A549 (cell line): ENCODE measurements around the gene UFC1. TPM values are rescaled to one million over a fixed set of nuclear protein-coding genes. Genes with fewer than 3 reads are reported as not detected.

Experiments
- ATAC-seq, 2 experiments: fragments of 200-7000 bp in 1 of 2; fragments of >200 bp in 1 of 2; cut with Nextera tagmentation in 1 of 2; cut with Tn5 transposase in 1 of 2; 3 replicates each; pipeline versions ENCODE4 v1.8.0 to v1.9.1; 2018 to 2020; ENCODE audit warnings: mild to moderate bottlenecking in 1 of 2, moderate library complexity in 1 of 2
- CTCF ChIA-PET: fragments of 300-600 bp; sonication (Branson Sonifier 250); formaldehyde crosslinking; extraction: SDS; loops from one replicate; lab custom pipeline; 2021; ENCODE audit warnings: antibody characterized with exemption, inconsistent platforms; lab: Yijun Ruan, JAX
- POLR2A ChIA-PET: fragments of 350-600 bp; formaldehyde crosslinking; extraction: SDS; loops from one replicate; lab custom pipeline; 2021; ENCODE audit warnings: antibody characterized with exemption, inconsistent platforms; lab: Yijun Ruan, JAX
- DNase-seq, 2 experiments: peaks; one replicate each; pipeline versions ENCODE4 v3.0.0 to v3.0.0-alpha.2; 2011 to 2016; ENCODE audit warnings: low read depth in 1 of 2, low spot score in 1 of 2
- FAIRE-seq: peaks from 2 replicates; lab custom pipeline; 2011; peaks lifted over from hg19 to GRCh38; lab: Jason Lieb, UNC
- H3K27ac ChIP-seq, 2 experiments: fragments of >200 bp; sonication (Bioruptor Twin); formaldehyde crosslinking; 3 replicates each; pipeline ENCODE4 v1.5.1; 2016 to 2017
- H3K4me1 ChIP-seq: fragments of >200 bp; sonication (Bioruptor Twin); formaldehyde crosslinking; 3 replicates; pipeline ENCODE4 v1.6.1; 2016
- H3K4me2 ChIP-seq: fragments of >200 bp; sonication (Bioruptor Twin); formaldehyde crosslinking; 3 replicates; pipeline ENCODE4 v1.6.1; 2016
- H3K4me3 ChIP-seq: fragments of >200 bp; sonication (Bioruptor Twin); formaldehyde crosslinking; 3 replicates; pipeline ENCODE4 v1.5.1; 2016
- H3K9me3 ChIP-seq: fragments of >200 bp; sonication (Bioruptor Twin); formaldehyde crosslinking; 3 replicates; pipeline ENCODE4 v1.6.1; 2016
- ATOH8 ChIP-seq: fragments of 250-450 bp; sonication (Bioruptor Pico); IDR thresholded peaks from 2 replicates; pipeline ENCODE4 v1.5.0; 2020; ENCODE audit warnings: low read depth, mild to moderate bottlenecking, moderate library complexity
- CEBPB ChIP-seq, 2 experiments: fragments of >200 bp in 1 of 2; sonication (Bioruptor Twin) in 1 of 2; formaldehyde crosslinking in 1 of 2; IDR thresholded peaks; 2 replicates each; pipeline ENCODE4 v1.6.1; 2012 to 2016
- ELK1 ChIP-seq: fragments of 150-350 bp; IDR thresholded peaks from 2 replicates; pipeline ENCODE4 v1.6.1; 2014; ENCODE audit warnings: low read depth, mild to moderate bottlenecking, low read length
- ESRRA ChIP-seq: fragments of 150-350 bp; IDR thresholded peaks from 2 replicates; pipeline ENCODE4 v1.6.1; 2014; ENCODE audit warnings: mild to moderate bottlenecking, low read length, borderline replicate concordance
- HMGXB4 ChIP-seq: fragments of 250-450 bp; sonication (Bioruptor Pico); IDR thresholded peaks from 2 replicates; pipeline ENCODE4 v1.5.0; 2021; ENCODE audit warnings: mild to moderate bottlenecking, moderate library complexity, borderline replicate concordance
- JUN ChIP-seq, 2 experiments: fragments of >200 bp; sonication (Bioruptor Twin); formaldehyde crosslinking; IDR thresholded peaks; 2 replicates in 1 of 2; 3 replicates in 1 of 2; pipeline ENCODE4 v1.6.1; 2016 to 2017
- NPAS2 ChIP-seq: fragments of 250-450 bp; sonication (Bioruptor Pico); IDR thresholded peaks from 2 replicates; pipeline ENCODE4 v1.8.0; 2022; ENCODE audit warnings: mild to moderate bottlenecking, moderate library complexity, borderline replicate concordance
- PHF8 ChIP-seq: fragments of 200-600 bp; sonication (generic); IDR thresholded peaks from 2 replicates; pipeline ENCODE4 v1.6.1; 2016; ENCODE audit warnings: low read depth, mild to moderate bottlenecking, antibody characterized with exemption, moderate library complexity, borderline replicate concordance
- RCOR1 ChIP-seq: fragments of 150-350 bp; IDR thresholded peaks from 2 replicates; pipeline ENCODE4 v1.6.1; 2014; ENCODE audit warnings: antibody characterized with exemption, low read length, low read depth
- REST ChIP-seq: fragments of 200-600 bp; sonication (generic); IDR thresholded peaks from 2 replicates; pipeline ENCODE4 v1.6.1; 2016; ENCODE audit warnings: antibody characterized with exemption, mild to moderate bottlenecking, moderate library complexity
- WGBS: methylation state at CpG from one replicate; pipeline ENCODE4 v1.1.6; 2017; ENCODE audit errors: missing lambda C conversion rate; 5-methylcytosine and 5-hydroxymethylcytosine counted together
- polyA plus RNA-seq, 4 experiments: library from polyadenylated mRNA; depleted of rRNA in 3 of 4; stranded (reverse); fragments of >200 nt; fragmentation: RNase III in 1 of 4; extraction: RNeasy Plus Mini Kit Qiagen cat#74134 plus additional on column Dnase treatment in 1 of 4; gene quantifications; 2 replicates in 3 of 4; 3 replicates in 1 of 4; pipeline ENCODE4 v1.2.3, GENCODE V29; 2011 to 2017

Gene UFC1
- polyA plus RNA-seq, 2 of the 4 experiments (the other 2 are of a cell fraction), result 115 to 153 TPM

GRCh38 chr1:161111527-161111926 lies 42.3 kb upstream of the UFC1 start (continued):
- TF ChIP-seq ELK1, result no peak

GRCh38 chr1:161113915-161114314 lies 39.9 kb upstream of the UFC1 start:
- H3K4me2 ChIP-seq, result peak overlapping the region; percentile 70; the same call in 2 of the 3 replicates
- ChIA-PET POLR2A (no interaction called here), CTCF (interaction anchor here (1.5 to 6.1 kb wide), 2 partner anchors 16 to 124 kb away, joined by 4 to 40 read pairs; partner anchors contain the start of gene KLHDC9)
- no peak for TF ChIP-seq JUN (IDR thresholded peaks at IDR 0.05)
- no peak for TF ChIP-seq HMGXB4 (CRISPR knock-in tag)
- no peak overlapping the region for H3K4me3 ChIP-seq
- DNase-seq (no peak), FAIRE-seq (no peak), ATAC-seq (no peak)
- peaks cover 46% of the 10 kb centered on the region for H3K4me1 ChIP-seq
- peak overlapping the region; percentile 4 to 97; a peak in 3 of 6 replicates for H3K27ac ChIP-seq
- no peaks in the 10 kb centered on the region for H3K9me3 ChIP-seq
- WGBS, result 95% methylated on average over 1 of the region's 1 CpG

GRCh38 chr1:161114556-161114955 lies 39.2 kb upstream of the UFC1 start:
- H3K27ac ChIP-seq, result peak overlapping the region; percentile 49 to 97
- H3K4me3 ChIP-seq, result peak overlapping the region; percentile 1; the same call in 2 of the 3 replicates
- FAIRE-seq (no peak), ATAC-seq (no peak), DNase-seq (no peak)
- POLR2A ChIA-PET, result no interaction called here
- H3K9me3 ChIP-seq, result no peaks in the 10 kb centered on the region
- TF ChIP-seq PHF8 (no peak), CEBPB (IDR thresholded peaks at IDR 0.05) (no peak), RCOR1 (no peak), ESRRA (no peak), ATOH8 (no peak), NPAS2 (no peak), REST (no peak), JUN (IDR thresholded peaks at IDR 0.05) (no peak)
- peaks cover 52% of the 10 kb centered on the region for H3K4me1 ChIP-seq
- 85% methylated on average over 2 of the region's 2 CpGs for WGBS
- CTCF ChIA-PET, result interaction anchor here (0.6 to 6.1 kb wide), 3 partner anchors 16 to 782 kb away, joined by 3 to 40 read pairs (median 4); partner anchors contain the start of gene KLHDC9
- peak overlapping the region; percentile 70 for H3K4me2 ChIP-seq
